GM12875 (cell line): ENCODE data around the gene ERF.

Experiments used
- H3K4me3 ChIP-seq: one replicate; pipeline ENCODE4 v1.5.1; 2011; ENCODE audit warnings: low read depth, low read length, control low read depth
- TF ChIP-seq, protein P1 (sequence below): IDR thresholded peaks from 2 replicates; pipeline ENCODE4 v1.5.1; 2011; ENCODE audit warnings: low read depth, mild to moderate bottlenecking, control low read depth, inconsistent platforms, low read length, moderate library complexity, borderline replicate concordance; ENCODE audit not compliant: insufficient read depth

Gene ERF

GRCh38 chr19:42295342-42295741, 40.4 kb upstream of the ERF start:
- TF ChIP-seq, protein P1, sequence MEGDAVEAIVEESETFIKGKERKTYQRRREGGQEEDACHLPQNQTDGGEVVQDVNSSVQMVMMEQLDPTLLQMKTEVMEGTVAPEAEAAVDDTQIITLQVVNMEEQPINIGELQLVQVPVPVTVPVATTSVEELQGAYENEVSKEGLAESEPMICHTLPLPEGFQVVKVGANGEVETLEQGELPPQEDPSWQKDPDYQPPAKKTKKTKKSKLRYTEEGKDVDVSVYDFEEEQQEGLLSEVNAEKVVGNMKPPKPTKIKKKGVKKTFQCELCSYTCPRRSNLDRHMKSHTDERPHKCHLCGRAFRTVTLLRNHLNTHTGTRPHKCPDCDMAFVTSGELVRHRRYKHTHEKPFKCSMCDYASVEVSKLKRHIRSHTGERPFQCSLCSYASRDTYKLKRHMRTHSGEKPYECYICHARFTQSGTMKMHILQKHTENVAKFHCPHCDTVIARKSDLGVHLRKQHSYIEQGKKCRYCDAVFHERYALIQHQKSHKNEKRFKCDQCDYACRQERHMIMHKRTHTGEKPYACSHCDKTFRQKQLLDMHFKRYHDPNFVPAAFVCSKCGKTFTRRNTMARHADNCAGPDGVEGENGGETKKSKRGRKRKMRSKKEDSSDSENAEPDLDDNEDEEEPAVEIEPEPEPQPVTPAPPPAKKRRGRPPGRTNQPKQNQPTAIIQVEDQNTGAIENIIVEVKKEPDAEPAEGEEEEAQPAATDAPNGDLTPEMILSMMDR = 0 out of 2 replicates have a peak, but pooled peaks have one; percentile 10
- H3K4me3 ChIP-seq = no peak overlapping the region

- TF ChIP-seq, protein P1 = no peak
- no peak overlapping the region for H3K4me3 ChIP-seq
Observed at GRCh38 chr19:42294471-42295137, 39.7 kb upstream of the ERF start.

DNA sequence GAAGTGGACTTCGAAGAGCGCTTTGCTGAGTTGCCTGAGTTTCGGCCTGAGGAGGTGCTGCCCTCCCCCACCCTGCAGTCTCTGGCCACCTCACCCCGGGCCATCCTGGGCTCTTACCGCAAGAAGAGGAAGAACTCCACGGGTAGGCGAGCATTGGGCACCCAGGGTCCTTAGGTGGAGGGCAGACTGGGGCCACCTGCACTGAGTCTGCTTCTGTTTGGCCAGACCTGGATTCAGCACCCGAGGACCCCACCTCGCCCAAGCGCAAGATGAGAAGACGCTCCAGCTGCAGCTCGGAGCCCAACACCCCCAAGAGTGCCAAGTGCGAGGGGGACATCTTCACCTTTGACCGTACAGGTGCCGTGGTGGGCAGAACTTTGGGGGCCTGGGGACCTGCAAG, 39.0 kb upstream of the ERF start:
- TF ChIP-seq, protein P1 = no peak
- H3K4me3 ChIP-seq = no peak overlapping the region

GRCh38 chr19:42293540-42293939, 38.6 kb upstream of the ERF start:
- H3K4me3 ChIP-seq = no peak overlapping the region
- TF ChIP-seq, protein P1 = no peak

GRCh38 chr19:42292963-42293362, 38.0 kb upstream of the ERF start:
- no peak overlapping the region for H3K4me3 ChIP-seq
- TF ChIP-seq, protein P1 = no peak

- TF ChIP-seq, protein P1 = no peak
- H3K4me3 ChIP-seq = no peak overlapping the region
Observed at GRCh38 chr19:42292042-42292960, 37.4 kb upstream of the ERF start.
